ENCODE measurements around the gene PLA2G1B.

PLA2G1B gene

DNA sequence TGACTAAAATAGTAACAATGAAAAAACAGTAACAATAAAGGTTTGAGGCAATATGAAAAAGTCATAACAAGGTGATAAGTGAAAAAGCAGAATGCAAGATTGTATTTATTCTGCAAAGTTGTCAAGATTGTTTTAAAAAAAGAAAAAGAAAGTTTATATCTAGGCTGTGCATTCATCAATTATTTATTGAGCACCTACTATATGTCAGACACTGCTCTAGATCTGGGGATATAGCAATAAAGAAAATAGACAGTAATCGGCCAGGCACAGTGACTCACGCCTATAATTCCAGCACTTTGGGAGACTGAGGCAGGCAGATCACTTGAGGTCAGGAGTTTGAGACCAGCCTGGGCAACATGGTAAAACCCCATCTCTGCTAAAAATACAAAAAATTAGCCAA, 3.8 kb downstream of the PLA2G1B start:
- no peak for DNase-seq

DNA sequence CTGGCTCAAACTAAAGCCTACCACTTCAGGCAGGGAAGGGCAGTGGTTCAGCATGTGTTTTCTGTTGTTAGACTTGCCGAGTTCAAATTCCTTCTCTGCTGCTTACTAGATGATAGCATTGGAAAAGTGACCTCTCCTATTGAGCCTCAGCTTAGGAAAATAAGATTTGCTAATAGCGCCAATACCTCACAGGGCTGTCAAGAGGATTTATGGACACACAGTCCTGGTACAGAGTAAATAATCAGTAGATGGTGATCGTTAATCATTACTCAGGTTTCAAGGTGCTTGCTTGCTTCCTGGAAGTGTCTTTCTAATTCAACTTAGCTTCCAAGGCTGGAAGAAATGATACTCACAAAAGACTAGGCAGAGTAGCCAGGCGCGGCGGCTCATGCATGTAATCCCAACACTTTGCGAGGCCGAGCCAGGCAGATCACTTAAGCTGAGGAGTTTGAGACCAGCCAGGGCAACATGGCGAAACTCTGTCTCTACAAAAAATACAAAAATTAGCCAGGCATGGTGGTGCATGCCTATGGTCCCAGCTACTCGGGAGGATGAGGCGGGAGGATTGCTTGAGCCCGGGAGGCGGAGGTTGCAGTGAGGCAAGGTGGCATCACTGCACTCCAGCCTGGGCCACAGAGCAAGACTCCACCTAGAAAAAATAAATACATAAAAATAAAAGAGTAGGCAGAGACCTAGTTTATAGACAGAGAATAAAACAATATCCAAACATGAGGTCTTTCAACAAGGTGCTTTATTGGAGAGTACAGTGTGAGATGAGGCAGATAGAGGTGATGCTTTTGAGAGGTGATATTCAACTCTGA, 6.0 kb downstream of the PLA2G1B start:
- DNase-seq, result no peak

DNA sequence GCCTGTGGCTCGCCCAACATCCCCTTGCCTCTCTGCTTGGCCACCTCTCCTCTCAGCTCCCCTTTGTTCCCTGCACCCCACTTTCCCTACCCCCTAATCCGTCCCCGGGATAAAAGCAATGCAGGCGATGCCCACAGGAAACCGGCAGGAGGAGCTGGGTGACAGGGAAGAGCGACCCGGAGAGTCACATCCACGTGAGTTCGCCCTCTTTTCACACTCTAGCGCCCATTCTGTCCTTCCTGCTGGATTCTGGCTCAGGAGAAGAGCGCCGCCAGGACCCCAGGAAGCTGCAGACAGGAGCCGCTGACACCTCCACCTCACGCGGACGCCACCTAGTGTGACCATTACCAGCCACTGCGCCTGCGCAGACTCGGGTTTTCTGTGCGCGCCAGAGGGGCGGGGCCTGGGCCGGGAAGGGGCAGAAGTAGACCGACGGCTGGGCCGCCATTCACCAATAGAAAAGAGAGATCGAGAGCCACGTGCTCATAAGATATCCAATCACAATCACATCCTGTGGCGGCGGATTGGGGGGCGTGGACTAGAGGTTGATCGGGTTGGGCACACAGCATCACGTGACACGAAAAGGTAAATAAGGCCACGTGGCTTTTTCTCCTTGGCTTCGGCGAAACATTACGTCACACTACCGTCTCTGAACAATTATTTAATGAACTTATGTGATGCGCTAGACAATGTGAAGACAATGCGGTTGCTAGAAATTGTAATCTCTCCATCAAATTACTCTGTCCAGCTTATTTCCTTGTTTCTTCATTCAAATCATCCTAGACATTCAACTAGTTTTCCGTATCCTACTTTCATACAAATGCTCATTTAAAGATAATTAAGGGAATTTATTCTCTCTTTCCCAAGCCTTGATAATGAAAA, 10.1 kb downstream of the PLA2G1B start:
- DNase-seq, result peak; percentile 99

DNA sequence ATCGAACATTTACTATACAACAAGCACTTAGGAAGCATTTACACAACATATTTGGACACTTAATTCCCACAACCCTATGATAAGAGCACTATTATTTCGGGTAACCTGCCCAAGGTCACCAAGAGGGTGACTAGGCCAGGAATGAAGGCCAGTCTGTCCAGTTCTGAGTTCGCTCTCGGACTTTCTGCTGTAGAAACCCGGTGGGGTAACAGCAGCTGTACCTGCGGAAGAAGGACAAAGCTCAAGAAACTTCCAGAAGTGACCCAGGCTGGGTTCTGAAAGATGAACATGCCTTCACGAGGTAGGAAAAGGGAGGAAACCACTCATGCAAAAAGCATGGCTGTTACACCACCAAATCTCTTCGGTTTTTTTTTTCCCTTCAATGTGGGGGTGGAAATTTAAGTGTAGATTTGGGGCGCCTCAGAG, 10.8 kb downstream of the PLA2G1B start:
- peak; percentile 41 for DNase-seq

DNA sequence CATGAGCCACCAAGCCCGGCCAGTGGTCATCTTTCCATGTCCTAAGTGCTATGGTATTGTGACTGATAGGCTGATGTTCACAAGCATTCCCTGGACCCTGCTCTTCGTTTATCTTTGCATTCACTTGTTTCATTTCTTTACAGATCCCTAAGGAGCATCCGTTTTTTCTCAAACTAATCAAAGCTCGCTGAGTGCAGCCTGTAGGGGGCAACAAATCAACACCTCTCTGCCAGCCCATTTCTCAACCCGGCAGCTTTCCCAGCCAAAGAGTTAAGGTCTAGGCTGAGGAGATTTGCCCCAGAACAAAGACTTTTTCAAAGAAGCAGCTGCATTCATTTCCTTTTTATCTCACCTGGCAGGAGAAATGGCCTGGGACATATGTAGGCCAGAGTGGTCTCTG, 13.4 kb downstream of the PLA2G1B start:
- DNase-seq, result no peak

DNA sequence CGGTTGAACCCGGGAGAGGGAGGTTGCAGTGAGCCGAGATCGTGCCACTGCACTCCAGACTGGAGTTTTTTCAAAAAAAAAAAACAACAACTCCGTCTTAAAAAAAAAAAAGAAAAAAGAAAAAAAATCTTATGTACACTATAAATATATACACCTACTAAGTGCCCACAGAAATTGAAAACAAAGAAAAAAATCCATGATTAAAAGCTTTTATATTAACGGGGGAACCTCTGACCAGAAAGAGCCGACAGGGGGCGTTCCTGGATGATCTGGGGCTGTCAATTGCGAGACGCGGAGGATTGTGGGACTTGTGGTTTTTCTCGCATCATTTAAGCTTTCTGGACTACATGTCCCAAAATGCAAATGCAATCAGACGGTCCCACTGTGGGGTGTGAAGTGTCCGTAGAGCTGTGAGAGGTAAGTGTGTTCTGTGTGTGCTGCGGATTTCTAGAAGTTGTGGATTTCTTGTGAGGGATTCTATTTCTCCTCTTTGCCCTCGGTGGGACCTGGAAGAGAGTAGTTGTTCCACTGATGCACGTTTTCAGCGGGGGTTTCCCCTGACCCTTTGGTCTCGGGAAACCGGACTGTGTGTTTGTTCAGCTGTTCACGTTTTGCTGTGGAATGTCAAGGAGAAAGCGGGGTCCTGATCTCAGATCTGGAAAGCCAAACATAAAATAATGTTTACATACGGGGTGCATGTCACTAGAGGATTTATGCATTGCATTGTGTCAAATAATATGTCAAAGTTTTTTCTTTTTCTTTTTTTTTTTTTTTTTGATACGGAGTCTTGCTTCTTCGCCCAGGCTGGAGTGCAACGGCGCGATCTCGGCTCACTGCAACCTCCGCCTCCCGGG, 25.4 kb downstream of the PLA2G1B start, which contains the start of gene SIRT4:
Gene SIRT4, plus strand, starts transcription at position 360 of the 854 bp plus-strand sequence. CDS start 1,241 bp downstream, outside the sequence.
- DNase-seq, result peak; percentile 82

DNA sequence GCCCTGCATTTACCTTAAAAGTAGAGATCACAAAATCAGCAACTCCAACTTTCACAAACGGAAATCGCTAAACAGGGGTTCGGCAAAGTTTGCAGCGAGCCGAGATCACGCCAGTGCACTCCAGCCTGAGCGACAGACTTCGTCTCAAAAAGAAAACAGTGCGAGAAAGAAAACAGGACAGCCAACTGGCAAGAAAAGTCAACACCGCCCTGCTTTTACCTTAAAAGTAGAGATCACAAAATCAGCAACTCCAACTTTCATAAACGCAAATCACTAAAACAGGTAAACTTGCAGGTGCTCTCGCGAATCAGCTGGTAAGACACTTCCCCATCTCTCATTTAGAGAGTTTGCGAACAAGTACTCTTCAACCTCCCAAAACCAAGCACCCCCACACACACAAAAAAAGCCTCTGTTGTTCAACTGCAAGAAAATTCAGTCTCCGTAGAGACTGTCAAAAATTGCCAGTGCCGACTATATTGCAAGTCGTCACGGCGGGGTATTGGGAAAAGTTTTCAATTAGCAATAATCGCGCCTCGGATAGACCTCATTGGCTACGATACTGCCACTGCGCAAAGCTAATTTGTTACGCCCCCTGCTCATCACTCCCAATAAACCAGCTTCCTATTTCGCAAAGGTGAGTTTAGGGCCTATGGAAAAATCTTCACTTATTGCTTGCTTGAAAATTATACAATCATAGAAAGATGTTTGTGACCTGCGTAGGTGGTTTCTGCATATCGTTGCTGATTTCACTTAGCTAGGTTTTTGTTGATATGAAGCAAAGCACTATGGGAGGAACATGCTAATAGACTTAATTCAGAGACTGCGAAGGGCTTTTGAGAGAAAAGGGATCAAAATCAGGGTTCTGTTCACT, 34.7 kb downstream of the PLA2G1B start, which contains the start of gene RNU4-1:
Gene RNU4-1, minus strand, starts transcription at position 577 of the 871 bp plus-strand sequence.
- DNase-seq, result peak; percentile 93

DNA sequence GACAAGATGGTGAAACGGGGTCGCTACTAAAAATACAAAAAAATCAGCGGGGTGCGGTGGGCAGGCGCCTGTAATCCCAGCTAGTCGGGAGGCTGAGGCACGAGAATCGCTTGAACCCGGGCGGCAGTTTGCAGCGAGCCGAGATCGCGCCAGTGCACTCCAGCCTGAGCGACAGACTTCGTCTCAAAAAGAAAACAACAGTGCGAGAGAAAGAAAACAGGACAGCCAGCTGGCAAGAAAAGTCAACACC, 35.2 kb downstream of the PLA2G1B start:
- DNase-seq, result no peak

DNA sequence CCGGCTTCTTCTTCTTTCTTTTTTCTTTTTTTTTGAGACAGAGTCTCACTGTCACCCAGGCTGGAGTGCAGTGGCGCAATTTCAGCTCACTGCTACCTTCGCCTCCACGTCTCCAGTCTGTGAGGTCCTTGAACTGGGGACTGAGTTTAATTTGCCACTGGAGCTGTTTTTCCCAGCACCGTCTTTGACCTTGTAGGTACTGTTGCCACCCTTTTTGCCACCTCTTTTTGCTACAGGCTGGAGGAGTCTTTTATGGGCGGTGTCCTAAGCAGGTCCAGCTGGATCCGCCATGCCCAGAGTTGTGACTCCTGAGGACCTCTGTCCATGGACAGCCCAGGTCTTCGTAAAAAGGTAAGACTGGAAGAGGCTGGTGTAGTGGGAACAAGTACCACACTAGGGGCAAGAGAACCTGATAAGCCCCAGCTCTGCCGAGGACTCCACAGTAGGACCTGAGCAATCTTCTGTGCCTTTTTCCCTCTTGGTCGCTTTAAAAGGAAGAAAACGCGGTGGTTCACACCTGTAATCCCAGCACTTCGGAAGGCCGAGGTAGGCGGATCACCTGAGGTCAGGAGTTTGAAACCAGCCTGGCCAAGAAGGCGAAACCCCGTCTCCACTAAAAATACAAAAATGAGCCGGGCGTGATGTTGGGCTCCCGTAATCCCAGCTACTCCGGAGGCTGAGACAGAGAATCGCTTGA, 36.8 kb downstream of the PLA2G1B start:
- no peak for DNase-seq

DNA sequence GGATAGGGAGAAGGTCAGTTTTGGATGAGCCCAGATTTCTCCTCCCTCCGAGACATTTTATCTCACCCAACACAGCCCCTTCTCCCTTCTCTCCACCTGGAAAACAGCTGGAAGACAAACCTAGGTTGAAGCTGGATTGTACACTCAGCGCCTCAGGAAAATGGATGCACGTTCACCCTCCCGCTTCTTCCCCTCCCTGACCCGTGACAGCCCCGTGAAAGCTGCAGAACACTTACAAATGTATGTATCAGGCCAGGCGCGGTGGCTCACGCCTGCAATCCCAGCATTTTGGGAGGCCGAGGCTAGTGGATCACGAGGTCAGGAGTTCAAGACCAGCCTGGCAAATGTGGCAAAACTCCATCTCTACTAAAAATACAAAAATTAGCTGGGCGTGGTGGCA, 40.1 kb downstream of the PLA2G1B start:
- no peak for DNase-seq

DNA sequence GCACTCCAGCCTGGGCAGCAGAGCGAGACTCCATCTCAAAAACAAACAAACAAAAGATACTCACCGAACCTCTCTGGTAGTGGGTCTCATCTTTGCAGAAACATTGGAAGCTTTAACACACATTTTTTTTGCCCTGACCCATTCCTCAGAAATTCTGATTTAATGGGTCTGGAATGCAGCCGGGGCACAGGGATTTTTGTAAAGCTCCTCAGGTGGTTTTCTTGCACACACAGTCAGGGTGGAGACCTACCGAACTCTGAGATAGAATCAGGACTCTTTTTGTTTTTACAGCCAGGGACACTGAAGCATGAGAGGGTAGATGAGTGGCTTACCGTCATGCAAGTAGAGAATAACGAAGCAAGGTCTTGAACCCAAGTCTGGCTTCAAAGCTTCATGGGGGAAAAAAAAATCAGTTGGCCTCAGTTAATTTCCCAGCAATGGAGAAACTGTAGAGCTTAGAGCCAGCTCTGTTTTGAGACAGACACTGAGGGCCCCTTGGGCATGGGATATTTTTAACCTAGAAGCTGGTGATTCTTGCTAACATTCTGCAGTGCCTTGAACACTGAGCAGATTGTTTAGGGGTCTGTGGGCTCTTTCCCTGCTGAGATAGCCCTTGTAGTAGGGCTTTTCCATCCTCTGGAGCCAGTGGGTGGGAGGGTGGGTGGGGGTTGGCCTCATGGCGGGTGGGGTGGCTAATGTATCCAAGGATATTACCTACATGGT, 40.6 kb downstream of the PLA2G1B start:
- DNase-seq, result no peak

DNA sequence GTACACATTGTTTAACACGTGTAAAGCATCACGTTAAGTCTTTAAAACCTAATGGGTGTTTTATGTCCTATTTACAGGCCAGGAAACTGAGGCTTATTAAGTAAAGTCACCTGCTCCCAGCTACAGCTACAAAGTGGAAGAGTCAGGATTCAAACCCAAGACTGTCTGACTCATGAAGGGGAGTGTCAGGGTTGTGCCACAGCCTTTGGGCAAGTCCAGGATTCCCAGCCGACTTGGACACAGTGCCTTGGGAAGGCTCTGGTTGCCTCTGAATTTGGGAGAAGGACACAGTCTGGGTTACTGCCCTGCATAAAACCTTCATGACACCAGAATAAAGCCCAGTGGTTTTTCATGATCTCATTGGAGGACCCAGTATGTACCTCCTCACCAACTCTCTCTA, 43.2 kb downstream of the PLA2G1B start:
- DNase-seq, result no peak

DNA sequence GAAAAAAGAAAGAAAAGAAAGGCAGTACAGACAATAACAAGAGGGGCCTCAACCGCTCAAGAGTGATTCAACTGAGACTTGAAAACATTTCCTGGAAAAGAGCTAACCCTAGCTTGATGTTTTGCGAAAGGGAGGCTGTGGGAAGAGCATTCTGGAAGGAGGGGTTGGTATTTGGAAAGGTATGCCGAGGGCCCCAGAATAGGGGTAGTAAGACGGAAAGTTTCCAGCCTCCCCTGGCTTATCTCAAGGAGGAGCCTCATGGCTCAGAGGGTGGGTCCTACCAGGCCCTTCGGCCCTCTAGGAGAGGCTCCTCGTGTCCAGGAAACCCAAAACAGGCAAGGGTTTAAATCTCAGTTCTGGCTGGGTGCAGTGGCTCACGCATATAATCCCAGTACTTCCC, 44.3 kb downstream of the PLA2G1B start:
- DNase-seq, result no peak

DNA sequence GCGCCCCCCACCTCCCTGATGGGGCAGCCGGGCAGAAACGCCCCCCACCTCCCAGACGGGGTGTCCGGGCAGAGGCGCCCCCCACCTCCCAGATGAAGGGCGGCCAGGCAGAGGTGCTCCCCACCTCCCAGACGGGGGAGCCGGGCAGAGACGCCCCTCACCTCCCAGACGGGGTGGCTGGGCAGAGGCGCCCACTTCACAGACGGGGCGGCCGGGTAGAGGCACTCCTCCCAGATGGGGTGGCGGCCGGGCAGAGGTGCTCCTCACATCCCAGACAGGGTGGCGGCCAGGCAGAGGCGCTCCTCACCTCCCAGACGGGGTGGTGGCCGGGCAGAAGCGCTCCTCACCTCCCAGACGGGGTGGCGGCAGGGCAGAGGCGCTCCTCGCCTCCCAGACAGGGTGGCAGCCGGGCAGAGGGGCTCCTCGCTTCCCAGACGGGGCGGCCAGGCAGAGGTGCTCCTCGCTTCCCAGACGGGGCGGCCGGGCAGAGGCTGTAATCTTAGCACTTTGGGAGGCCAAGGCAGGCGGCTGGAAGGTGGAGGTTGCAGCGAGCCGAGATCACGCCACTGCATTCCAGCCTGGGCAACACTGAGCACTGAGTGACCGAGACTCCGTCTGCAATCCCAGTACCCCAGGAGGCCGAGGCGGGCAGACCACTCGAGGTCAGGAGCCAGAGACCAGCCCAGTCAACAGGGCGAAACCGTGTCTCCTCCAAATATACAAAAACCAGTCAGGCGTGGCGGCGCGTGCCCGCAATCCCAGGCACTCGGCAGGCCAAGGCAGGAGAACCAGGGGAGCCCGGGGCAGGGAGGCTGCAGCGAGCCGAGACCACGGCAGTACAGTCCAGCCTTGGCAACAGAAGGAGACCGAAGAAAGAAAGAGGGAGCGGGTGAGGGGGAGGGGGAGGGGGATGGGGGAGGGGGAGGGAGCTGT, 49.2 kb downstream of the PLA2G1B start:
- no peak for DNase-seq

DNA sequence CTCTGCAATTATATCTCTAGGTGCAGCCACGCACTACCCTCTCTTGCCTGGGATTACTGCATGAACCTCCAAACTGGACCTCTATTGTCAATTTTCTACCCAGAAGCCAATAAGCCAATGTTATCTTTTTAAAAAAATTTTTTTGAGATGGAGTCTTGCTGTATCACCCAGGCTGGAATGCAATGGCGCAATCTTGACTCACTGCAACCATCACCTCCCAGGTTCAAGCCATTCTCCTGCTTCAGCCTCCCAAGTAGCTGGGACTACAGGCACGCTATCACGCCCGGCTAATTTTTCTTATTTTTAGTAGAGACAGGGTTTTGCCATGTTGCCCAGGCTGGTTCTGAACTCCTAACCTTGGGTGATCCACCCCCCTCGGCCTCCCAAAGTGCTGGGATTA, 50.8 kb downstream of the PLA2G1B start:
- DNase-seq, result no peak

All from GF-D8 (cell line).